CD4-positive, alpha-beta T cell treated with Interleukin-4 for 1 hour (primary cell): ENCODE measurements around the gene ZNF667.
A peak's percentile ranks its signal among the peaks of the same experiment; 100 is the strongest.

Experiments
- DNase-seq, 2 donors: peaks; one replicate each; pipeline ENCODE4 v3.0.0-alpha.2; 2020 to 2022

ZNF667 gene

DNA sequence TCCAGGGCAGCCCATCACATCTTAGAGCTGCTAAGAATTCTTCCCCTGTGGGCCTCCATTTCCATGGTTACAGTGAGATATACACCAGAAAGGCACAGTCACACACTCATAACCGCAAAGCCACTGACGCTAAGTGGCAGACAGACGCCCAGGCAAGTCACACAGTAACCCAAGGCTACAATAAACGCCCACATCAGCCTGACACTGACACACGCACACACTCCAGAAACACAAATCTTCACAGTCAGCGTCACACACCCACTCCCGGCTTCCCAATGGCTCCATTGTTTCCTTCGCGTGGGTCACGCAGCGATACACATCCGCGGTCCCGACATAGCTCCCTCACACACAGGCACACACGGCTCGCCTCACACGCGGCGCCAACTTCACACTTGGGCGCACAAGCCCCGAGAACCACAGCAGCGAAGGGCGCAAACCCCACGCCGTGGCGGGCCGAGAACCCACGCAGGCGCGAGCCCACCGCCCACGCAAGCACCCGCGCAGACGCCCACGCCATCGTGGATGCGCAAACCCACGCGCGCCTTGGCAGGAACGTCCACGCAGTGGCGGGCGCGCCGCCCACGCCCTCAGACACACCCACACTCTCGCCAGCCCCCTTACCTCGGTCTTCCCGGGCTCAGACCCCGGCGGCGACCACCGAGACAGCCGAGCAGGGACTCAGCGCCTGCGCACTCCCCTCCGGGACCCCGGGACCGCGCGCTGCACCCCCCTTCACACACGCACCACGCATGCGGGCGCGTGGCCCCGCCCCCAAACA, at the start of gene ZNF667:
TSS of gene ZNF667 (minus strand) at position 695 of the 778 bp plus-strand sequence. CDS start 14,975 bp downstream, outside the sequence.
- peak; percentile 24 to 67 for DNase-seq

DNA sequence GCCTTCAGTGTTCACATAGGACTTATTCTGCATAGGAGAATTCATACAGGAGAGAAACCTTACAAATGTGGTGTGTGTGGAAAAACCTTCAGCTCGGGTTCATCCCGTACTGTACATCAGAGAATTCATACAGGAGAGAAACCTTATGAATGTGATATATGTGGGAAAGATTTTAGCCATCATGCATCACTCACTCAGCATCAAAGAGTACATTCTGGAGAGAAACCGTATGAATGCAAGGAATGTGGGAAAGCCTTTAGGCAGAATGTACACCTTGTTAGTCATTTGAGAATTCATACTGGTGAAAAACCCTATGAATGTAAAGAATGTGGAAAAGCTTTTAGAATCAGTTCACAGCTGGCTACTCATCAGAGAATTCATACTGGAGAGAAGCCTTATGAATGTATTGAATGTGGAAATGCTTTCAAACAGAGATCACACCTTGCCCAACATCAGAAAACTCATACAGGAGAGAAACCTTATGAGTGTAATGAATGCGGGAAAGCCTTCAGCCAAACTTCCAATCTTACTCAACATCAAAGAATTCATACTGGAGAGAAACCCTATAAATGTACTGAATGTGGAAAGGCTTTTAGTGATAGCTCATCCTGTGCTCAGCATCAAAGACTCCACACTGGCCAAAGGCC, 48.2 kb upstream of the ZNF667 start:
- no peak for DNase-seq

DNA sequence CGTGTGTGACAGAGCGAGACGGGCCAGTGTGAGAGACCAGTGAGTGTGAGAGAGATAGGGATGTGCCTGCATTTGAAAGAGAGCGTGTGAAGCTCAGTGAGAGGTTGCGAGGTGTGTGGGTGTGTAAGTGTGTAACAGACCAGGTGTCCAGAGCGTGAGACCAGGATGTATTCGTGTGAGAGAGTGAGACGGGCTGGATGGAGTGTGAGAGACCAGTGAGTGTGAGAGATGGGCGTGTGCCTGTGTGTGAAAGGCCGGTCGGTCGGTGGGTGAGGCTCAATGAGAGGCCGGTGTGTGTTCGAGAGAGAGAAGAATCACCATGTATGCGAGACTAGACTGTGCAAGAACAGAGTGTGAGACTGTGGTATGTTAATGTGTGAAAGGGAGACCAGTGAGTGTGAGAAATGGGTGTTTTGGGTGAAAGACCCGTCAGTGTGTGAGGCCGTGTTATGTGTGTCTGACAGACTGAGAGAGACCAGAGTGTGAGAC, 31.2 kb upstream of the ZNF667 start:
- DNase-seq = no peak

DNA sequence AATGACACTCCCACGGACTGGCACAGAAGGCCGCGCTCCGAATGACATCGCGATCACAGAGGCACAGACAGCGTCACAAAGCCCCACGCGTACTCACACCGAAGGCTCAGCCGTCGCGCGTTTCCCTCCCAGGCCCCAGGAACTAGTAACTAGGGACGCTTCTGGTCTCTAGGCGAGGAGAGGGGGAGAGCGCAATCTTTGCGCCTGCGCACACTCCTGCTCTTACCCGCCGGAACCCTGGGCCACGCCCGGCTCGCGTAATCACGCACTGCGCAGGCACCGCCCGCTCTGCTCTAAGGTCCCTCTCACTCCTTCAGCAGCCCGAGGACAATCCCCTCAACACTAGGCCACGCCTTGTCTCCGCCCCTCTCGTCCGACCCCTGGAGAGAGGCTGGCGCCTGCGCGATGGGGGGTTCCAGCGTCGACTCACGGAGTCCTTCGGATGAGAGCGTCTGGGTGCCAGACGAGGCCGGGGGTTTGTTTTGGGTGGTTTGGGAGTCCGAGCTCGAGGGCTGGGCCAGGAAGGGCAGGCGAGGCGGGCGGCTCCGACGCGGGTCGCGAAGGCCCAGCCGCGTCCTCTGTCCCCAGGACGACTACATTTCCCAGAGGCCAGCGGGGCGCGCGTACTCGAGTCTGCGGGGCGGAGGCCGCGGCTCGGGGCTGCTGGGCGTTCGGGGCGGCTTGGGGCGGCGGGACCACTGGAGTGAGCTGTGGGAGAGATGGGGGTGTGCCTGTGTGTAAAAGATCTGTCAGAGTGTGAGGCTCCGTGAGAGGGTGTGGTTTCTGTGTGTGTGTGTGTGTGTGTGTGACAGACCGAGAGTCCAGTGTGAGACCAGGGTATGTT, 30.5 kb upstream of the ZNF667 start, which contains the start of gene ZNF471:
TSS of gene ZNF471 (plus strand) at position 410 of the 844 bp plus-strand sequence. CDS start 3,717 bp downstream, outside the sequence.
- DNase-seq = peak; percentile 86 to 95

DNA sequence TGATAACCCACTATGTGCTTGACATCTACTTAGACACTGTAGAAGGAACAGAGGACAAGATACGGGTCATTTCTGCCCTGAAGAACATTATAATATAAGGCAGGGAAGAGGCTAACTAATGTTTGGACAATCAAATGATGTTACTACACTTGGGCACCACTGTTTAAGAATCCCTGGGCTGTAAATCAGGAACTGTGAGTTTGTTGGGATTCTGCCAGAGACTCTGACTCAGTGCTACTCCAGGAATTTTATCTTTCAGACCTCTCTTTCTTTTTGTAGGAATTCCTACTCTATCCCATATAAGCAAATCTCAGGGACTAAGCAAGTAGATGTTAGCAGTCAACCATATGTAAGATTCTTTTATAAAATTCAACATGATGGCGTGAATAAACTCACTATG, 27.4 kb upstream of the ZNF667 start:
- no peak for DNase-seq

DNA sequence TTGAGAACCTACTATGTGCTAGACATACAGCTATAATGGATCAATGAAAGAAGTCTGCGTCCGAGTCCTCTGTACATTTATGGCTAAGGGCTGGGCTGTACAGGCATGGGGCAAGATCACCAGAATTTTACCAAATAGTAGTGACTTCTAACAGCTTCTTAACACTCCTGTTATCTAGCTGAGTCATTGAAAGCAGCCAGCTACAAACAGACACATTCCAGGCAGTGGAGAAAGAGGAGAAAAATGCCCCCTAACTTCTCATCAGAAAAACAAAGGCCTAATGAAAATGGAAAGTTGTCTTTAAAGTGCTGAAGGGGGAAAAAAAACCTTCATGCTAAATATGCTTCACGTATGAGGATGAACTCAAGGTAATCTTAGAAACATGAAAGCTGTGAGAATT, 14.3 kb upstream of the ZNF667 start:
- DNase-seq = no peak

DNA sequence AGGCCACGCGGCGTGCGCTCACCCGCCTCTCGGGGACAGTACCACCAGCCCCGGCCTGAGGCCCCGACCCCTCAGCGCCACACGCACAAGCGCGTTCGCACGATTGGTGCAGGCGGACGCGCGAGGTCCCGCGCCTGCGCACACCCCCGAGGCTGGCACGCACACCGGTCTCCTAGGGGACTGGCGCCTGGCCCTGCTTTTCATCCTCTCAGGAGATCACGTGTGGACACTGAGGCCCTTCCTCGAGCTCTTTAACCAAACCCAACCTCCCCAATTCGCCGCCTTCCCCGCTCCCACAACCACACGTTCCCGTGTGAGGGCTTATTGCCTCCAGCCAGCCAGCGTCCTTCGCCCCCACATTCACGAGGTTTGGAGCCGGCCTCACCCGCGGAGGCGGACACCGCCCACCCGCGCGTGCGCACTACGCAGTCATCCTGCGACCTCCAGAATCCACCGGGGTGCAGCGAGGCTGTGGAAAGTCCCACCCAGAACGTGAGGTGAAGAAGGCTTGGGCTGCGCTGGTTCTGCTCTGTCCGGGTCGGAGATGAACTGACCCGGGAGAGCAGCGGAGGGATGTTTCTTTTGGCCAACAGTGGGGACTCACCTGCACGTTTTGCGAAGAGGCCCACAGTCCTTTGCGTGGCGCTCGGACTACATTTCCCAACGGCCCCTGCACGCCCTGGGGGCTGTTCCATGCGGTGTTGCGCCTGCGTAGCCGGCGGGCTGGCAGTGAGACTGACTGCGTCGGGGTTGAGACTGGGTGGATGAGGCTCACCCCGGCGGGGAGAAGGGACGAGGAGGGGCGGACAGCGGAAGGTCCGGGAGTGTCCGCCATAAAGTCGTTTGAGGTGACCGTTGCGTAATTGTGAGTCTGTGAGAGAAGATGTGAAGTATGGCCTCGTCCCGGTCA, 539 bp upstream of the ZNF667 start:
- DNase-seq = peak; percentile 51 to 81

DNA sequence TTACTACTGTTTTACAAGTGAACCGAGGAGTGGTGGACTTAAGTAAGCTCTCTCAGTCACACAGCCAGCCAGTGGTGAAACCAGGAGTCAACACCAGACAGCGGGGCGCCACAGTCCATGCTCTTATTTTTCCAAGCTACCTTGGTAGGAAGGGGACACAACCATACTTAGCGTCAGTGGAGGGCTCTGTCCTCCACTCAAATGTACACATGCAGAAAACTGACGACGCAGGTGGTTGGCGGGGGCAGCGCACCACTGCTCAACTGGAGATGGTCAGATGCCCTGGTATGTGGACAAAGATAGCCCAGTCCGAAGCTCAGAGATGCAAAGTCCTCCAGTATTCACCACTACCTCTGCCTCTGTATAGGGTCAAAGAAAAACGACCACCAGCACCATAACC, 1.1 kb downstream of the ZNF667 start:
- no peak for DNase-seq

DNA sequence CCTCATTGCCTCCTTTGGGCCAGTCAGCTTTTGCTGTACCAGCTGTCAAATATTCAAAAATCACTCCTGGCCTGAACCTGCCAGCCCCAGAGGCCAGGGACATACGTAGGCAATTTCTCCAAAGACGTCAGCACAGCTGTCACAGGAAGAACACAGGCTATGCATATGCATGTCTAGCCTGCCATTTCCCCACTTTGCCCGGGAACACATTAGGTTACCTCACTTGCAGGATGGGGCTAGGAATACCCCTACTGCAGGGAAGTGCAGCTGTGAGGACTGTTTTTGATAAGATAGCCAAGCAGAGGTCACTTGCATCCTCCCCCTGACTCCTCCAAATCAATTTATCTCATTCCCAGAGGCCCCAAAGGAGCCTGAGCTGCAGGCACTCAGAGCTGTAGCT, 2.8 kb downstream of the ZNF667 start:
- no peak for DNase-seq

DNA sequence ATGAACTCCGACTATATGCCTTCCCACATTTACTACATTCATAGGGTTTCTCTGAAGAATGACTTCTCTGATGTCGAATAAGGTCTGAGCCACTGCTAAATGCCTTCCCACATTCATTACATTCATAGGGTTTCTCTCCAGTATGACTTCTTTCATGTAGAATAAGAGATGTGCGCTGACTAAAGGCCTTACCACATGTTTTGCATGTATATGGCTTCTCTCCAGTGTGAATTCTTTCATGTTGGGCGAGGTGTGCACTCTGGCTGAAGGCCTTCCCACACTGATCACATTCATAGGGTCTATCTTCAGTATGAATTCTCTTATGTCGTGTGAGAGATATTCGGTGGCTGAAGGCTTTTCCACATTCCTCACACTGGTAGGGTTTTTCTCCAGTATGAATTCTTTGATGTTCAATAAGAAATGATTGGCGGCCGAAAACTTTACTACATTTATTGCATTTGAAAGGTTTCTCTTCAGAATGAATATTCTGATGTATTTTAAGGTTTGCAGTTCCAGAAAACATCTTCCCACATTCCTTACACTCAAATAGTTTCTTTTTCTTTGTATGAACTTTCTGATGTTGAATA, 35.8 kb downstream of the ZNF667 start:
- DNase-seq = no peak

DNA sequence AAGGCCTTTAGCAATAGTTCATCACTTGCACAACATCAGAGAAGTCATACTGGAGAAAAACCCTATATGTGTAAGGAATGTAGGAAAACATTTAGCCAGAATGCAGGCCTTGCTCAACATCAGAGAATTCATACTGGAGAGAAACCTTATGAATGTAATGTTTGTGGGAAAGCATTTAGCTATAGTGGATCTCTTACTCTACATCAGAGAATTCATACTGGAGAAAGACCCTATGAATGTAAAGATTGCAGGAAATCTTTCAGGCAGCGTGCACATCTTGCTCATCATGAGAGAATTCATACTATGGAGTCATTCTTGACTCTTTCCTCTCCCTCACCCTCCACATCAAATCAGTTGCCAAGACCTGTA, 53.2 kb downstream of the ZNF667 start:
- no peak for DNase-seq

DNA sequence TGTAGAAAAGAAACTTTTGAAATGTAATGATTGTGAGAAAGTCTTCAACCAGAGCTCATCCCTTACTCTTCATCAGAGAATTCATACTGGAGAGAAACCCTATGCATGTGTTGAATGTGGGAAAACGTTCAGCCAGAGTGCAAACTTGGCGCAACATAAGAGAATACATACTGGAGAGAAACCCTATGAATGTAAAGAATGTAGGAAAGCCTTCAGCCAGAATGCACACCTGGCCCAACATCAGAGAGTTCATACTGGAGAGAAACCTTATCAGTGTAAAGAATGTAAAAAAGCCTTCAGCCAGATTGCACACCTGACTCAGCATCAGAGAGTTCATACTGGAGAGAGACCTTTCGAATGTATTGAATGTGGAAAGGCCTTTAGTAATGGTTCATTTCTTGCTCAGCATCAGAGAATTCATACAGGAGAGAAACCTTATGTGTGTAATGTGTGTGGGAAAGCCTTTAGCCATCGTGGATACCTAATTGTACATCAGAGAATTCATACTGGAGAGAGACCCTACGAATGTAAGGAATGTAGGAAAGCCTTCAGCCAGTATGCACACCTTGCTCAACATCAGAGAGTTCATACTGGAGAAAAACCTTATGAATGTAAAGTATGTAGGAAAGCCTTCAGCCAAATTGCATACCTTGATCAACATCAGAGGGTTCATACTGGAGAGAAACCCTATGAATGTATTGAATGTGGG, 53.7 kb downstream of the ZNF667 start:
- DNase-seq = no peak

DNA sequence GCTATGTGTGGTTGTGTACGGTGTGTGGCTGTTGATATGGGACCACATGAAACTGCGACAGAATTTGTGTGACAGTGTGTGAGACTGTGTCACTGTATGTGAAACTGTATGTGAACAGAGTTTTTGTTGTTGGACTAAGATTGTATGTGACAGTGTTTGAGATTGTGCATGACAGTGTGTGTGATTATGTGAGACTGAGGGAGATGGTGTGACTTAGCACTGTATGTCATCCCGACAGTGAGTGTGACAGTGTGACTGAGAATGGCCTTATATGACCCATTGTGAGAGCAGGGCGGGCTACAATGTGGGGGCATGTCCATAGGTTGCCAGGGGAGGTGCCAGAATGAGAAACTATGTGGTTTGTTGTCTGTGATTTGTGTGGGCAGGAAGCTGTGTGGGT, 72.1 kb downstream of the ZNF667 start:
- no peak for DNase-seq

DNA sequence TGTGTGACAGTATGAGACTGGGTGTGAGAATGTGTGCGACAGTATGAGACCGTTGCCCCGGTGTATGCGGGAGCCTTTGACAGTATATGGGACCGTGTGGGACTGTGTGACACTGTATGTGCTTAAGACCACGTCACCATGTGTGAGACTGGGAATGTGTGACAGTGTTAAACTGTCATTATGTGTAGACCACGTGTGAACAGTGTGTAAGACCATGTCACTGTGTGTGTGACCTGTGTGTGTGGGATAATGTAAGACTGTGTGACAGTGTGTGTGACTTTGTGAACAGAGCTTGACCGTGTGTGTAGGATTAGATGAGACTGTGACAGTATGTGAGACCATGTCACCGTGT, 72.5 kb downstream of the ZNF667 start:
- DNase-seq = no peak

DNA sequence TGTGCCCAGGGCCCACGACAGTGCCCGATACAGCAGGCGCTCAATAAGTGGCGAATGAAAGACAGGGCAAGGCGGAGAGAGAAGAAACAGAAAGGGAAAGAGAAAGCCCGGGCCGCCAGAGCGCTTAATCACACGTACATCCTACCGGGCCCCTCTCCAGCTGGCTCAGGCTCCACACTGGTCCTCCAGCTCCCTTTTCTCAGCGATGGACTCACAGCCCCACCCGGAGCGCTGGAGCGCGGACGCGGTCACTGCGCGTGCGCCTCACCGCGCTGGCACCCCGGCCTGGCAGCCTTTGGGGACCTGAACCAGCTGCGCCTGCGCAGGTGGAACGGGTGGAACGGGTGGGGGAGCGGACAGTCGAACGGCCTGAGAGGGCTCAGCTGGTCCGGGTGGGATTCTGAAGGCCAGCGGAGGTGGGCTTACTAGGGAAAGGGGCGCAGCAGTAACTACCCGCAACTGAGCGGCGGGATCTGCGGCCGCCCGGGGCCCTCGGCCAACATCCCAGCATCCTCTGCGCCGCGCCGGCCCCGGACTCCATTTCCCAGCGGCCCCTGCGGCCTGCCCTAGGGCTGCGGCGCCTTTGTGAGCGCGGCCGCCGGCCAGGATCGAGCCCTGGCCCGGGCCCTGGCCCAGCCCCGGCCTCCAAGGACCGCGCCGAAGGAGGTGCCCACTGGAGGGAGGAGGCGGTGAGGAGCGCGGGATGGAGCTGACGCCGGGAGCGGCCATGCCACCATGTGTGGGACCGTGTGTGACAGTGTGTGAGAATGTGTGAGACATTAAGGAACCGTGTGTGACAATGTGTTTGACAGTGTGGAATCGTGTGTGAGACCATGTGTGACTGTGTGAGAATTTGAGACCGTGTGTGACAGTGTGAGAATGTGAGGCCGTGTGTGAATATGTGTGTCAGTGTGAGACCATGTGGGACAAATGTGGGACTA, 73.1 kb downstream of the ZNF667 start, which contains the start of gene ZNF583:
TSS of gene ZNF583 (plus strand) at position 569 of the 941 bp plus-strand sequence. CDS start 2,783 bp downstream, outside the sequence.
- DNase-seq = peak; percentile 93

DNA sequence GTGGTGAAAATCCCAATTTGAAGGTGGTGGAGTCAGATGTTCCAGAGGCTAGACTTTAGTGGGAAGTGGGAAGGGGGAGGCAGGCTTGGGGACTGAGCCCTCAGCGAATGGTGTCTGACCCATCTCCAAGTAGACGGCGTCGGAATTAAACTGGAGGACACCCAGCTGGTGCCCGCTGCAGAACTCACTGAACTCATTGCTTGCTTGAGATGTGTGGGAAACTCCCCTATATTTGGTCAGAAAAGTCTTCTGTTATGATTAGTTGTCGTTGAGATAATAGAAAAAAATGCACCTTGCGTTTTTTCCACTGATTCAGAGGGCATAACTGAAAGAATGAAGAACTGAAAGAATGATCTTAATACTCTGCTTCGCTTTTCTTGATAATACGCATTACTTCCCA, 73.9 kb downstream of the ZNF667 start:
- DNase-seq = no peak

DNA sequence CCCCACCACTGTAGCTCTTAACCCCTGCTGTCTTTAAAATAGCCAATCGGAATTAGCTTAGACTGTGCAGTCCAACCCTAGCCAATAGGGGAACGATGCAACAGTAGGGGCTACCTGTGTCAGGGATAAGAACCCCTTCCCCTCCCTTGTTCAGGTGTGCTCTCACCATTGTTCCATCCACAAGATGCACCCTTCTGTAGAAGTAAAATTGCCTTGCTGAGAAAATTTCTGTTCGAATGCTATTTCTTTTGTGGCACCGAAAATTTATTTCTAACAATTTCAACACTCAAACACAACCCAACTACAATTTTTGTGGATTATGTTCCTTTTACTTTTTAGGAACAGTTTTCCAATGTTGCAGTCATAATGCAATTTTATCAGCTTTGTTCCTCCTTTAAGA, 76.7 kb downstream of the ZNF667 start:
- no peak for DNase-seq

DNA sequence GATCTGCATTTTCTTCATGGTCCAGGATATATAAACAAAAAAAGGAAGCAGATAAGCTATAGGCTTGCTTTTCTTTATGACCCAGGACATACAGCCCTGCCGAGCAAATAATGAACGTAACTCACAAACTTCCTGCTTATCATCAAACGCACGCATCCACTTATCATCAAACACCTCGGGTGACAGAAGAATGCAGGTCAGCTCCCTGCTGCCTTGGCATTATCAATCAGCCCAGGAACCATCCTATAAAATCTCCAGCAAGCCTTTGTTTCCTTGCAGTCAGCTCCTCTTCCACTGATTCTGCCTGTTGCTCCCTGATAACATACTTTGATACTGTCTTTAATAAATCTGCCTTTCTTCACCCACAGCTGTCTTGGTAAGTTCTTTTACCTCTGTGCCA, 78.3 kb downstream of the ZNF667 start:
- no peak for DNase-seq

DNA sequence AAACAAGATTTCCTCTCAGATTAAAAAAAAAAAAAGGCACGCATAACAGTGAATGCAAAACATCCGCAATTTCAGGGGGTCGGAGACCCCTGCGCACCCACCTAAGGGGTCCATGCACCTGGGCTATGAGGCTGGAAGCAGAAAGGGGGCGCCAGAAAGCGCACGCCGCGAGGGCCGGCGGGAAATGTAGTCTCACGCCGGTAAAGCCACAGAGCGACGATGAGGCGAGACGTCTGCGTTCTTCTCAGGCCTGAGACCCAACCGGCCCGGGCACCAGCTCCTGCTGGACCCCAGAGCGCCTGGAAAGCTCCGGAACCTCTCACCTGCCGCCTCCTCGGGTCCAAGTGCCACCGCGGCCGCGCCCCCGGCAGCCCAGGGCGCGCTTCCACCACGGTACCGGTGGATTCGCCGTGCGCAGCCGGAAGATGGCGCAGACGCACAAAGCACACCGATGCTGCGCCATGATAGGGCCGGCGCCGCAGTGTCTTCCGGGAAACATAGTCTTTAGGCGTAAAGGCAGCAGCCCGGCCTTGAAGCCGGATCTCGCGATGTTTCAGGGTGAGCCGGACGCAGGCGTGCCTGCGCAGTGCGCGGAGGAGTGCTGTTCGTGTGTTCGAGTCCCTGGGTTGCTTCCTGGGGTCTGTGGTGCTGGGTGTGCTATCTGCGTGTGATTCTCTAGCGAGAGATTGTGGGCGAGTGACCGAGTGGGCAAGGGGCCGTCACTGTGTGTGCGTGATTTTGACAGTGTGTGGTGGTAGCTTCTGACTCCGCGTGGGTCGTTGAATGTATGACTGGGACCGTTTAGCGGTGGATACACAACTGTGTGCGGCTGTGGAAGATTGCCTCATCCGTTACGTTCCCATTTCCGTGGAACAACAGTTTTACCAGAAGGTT, 83.8 kb downstream of the ZNF667 start, which contains the start of gene ZNF582:
TSS of gene ZNF582 (minus strand) at position 416 of the 894 bp plus-strand sequence. CDS start 1,782 bp downstream, outside the sequence.
- peak; percentile 95 to 97 for DNase-seq
